ENCODE results near the gene DOCK7.

Gene DOCK7

GRCh38 chr1:62448221-62448933, 239.8 kb downstream of the DOCK7 start:
- no peak for DNase-seq (ENCODE audit: low spot score)

- DNase-seq (ENCODE audit: low spot score) = no peak
Measured at GRCh38 chr1:62444701-62445100, 243.5 kb downstream of the DOCK7 start.

GRCh38 chr1:62439652-62440371, 248.4 kb downstream of the DOCK7 start:
- DNase-seq (ENCODE audit: low spot score) = no peak

DNA sequence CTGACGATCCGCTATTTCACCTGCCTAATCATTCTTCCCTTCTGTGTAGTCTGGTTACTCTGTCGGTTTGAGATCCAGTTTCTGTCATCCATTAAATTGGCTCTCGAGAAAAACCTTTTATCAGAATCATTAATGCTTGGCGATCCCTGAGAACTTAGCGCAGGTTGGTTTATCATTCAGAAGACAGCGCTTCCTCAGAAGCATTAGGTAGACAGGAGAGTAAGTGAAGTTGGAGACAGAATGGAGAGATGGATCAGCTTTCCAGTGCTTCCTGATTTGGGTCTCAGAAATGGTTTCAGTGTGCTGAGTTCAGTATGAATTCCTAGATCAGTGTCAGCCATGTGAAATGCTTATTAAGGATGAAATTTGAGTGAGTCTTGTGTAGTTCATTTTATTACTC, 250.0 kb downstream of the DOCK7 start:
- DNase-seq (ENCODE audit: low spot score) = peak; percentile 29

DNA sequence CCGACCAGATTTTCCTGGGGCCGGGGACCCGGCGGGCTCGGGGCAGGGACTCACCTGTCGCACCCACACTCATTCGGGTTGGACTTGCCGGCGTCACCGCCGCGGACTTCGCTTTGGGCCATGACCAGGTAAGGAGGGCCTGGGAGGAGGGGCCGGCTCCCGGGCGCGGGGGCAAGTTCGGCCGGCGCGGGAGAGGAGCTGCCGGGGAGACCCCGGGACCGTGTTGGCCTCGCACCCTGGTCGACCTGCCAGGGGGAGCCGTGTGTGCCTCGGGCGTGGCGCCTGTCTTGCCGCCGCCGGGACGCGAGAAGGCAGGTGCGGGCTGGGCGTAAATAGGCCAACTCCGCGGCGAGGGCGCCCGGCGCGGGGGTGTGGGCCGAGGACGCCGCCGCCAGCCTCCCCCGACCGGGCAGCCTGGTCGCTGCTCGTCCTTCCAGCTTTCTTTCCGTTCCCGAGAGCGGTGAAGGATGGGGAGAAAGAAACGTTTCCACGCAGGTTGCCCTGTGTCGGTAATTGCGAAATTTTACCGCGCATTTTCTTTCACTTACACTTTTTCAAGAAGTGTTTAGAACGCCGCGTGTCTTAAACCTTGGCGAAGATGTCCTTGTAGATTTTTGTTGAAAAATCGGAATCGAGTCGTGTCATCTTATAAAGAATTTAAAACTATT, 250.8 kb downstream of the DOCK7 start:
- DNase-seq (ENCODE audit: low spot score) = peak; percentile 27

- DNase-seq (ENCODE audit: low spot score) = peak; percentile 99
Measured at GRCh38 chr1:62436466-62437272, 251.5 kb downstream of the DOCK7 start, which contains the start of gene USP1. USP1 (plus strand) TSS chr1:62437049; CDS start chr1:62439868, 2,819 bp downstream.

DNA sequence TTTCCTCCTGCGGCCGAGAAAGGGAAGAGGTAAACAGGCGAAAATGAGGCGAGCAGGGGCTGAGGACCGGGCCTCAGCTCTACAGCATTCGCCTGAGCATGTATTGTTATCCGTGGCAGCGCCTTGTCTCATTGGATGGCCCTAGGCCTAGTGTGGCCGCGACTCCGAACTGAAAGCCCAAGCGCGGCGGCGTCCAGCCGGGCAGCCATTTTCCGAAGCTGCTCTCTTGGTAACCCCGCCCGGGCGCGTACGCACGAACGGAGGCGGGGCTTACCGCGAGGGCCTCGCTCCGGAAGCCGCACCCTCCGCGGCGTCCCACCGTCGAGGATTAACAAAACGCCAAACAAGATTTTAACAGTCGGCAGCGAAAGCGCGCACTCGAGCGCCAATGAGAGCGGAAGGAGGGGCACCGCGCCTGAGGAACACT, 252.1 kb downstream of the DOCK7 start:
- no peak for DNase-seq (ENCODE audit: low spot score)

- no peak for DNase-seq (ENCODE audit: low spot score)
Measured at GRCh38 chr1:62435231-62436038, 252.8 kb downstream of the DOCK7 start.

DNA sequence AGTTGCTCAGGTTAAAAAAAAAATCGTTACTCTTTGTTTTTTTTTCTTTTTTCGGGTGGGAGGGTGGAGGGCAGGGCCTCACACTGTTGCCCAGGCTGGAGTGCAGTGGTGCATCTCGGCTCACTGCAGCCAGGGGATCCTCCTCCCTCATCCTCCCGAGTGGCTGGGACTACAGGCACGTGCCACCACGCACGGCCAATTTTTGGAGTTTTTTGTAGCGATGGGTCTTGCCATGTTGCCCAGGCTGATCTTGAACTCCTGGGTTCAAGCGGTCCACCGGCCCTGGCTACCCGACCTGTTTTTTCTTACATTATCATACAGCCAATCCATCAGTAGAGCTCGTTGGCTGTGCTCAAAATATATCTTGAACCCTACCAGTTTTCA, 253.6 kb downstream of the DOCK7 start:
- DNase-seq (ENCODE audit: low spot score) = no peak

- DNase-seq (ENCODE audit: low spot score) = no peak
Measured at GRCh38 chr1:62433861-62434617, 254.1 kb downstream of the DOCK7 start.

DNA sequence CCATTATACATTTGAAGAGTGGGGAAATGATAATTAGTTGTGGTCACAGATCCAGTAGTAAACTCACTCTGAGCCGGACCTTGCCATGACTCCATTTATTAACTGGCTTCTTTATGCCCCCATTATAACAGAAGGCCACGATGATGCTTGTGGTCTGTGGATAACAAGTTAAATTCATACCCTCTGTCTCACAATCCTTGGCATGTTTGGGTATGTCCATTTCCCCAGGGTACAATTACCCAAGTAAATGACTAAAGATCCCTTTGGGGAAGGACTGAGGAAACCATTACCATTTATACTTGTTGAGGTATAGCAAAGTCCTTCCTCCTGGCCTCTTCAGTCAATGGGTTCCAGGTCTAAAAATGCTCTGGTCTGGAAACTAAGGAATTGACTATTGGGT, 258.6 kb downstream of the DOCK7 start:
- no peak for DNase-seq (ENCODE audit: low spot score)

- no peak for DNase-seq (ENCODE audit: low spot score)
Measured at GRCh38 chr1:62428351-62428750, 259.8 kb downstream of the DOCK7 start.

DNA sequence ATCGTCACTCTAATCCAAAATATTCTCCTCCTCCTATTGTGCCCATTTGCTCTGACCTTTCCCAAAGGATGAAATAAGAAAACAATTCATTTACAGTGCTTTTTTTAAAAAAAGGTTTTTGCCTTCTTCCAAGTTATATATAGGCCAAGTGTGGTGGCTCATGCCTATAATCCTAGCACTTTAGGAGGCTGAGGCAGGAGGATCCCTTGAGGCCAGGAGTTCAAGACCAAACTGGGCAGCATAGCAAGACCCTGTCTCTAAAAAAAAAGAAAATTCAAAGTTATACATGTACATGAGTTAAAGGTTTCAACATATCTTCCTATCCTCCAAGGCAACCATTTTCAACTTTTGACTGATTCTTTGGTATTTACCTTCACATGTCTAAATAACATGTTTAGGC, 261.4 kb downstream of the DOCK7 start:
- no peak for DNase-seq (ENCODE audit: low spot score)

- DNase-seq (ENCODE audit: low spot score) = peak; percentile 29
Measured at GRCh38 chr1:62426237-62426636, 261.9 kb downstream of the DOCK7 start.

- DNase-seq (ENCODE audit: low spot score) = no peak
Measured at GRCh38 chr1:62425041-62425440, 263.1 kb downstream of the DOCK7 start.

DNA sequence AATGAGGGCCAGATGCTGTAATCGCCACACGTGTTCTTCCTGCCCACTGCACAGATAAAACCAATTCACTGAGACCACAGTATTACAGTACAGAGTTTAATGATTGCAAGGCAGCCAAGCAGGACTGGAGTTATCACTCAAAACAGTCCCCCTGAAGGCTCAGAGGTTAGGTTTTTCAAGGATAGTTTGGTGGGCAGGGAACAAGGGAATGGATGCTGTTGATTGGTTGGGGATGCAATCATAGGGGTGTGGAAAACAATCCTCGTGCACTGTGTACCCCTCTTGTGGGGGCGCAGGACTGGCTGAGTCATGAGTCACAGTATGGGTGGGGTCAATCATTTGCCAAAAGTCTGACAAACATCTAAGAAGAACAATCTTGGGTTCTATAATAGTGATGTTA, 263.8 kb downstream of the DOCK7 start:
- peak; percentile 33 for DNase-seq (ENCODE audit: low spot score)

GRCh38 chr1:62423580-62424242, 264.5 kb downstream of the DOCK7 start:
- peak; percentile 60 for DNase-seq (ENCODE audit: low spot score)

DNA sequence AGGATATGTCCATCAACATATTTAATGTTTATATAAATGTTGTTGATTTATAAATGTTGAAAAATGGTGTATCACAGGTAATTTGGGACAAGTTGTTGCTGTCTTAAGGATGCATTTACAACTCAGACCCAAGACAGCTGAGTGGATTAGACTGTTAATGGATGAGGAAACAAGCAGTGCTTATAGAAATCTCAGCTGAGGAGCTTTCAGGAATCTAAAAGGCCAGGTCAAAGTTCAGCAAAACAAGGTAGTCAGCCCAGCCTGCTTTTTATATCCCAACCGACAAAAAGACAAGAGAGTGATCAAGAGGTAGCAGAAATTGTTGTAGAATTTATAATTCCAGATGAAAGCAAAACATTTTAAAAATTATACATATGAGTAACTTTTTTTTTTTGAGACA, 268.0 kb downstream of the DOCK7 start:
- DNase-seq (ENCODE audit: low spot score) = no peak

DNA sequence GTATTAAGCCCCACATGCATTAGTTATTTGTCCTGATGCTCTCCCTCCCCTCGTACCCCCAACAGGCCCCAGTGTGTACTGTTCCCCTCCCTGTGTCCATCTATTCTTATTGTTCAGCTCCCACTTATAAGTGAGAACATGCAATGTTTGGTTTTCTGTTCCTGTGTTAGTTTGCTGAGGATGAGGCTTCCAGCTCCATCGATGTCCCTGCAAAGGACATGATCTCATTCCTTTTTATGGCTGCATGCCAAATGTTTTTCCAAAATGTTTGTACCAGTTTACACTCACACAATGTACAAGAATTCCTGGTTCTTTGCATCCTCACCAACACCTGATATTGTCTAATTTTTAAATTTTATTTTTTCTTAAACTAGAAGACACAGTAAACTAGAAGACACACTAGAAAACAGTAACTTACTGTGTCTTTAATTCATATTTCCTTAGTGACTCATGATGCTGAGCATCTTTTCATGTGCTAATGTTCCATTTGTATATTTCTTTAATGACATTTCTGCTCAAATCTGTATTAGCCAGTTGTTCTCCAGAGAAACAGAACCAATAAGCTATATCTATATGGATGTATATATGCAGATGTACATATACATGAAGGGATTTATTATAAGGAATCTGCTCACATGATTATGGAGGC, 270.7 kb downstream of the DOCK7 start:
- DNase-seq (ENCODE audit: low spot score) = no peak

Measured in SW480 (cell line).